Esophagus muscularis mucosa (tissue), 4 donors: ENCODE results near the gene UBL4A. TPM values are rescaled to one million over a fixed set of nuclear protein-coding genes. Genes with fewer than 3 reads are reported as not detected.
A peak's percentile ranks its signal among the peaks of the same experiment; 100 is the strongest.

Experiments used
- DNase-seq: peaks from one replicate; pipeline ENCODE4 v3.0.0-alpha.2; 2017; ENCODE audit errors: extremely low spot score
- H3K27ac ChIP-seq, 4 donors: fragments of 200-600 bp; sonication (generic); replicated peaks in 1 of 4; 1 replicate in 3 of 4; 2 replicates in 1 of 4; pipeline ENCODE4 v1.5.1; 2016 to 2019; ENCODE audit warnings: mild to moderate bottlenecking in 1 of 4
- H3K27me3 ChIP-seq, 4 donors: fragments of 200-600 bp; sonication (generic); one replicate each; pipeline versions ENCODE4 v1.5.1 to v1.6.0; 2016 to 2019
- H3K36me3 ChIP-seq, 4 donors: fragments of 200-600 bp; sonication (generic); one replicate each; pipeline ENCODE4 v1.5.1; 2016 to 2019
- H3K4me1 ChIP-seq, 4 donors: fragments of 200-600 bp; sonication (generic); one replicate each; pipeline ENCODE4 v1.5.1; 2016 to 2019
- H3K4me3 ChIP-seq, 4 donors: fragments of 200-600 bp; sonication (generic); 1 replicate in 2 of 4; 2 replicates in 2 of 4; pipeline ENCODE4 v1.5.1; 2016 to 2019; ENCODE audit warnings: mild to moderate bottlenecking in 4 of 4, moderate library complexity in 1 of 4
- H3K9me3 ChIP-seq, 4 donors: fragments of 200-600 bp; sonication (generic); 1 replicate in 3 of 4; 2 replicates in 1 of 4; pipeline ENCODE4 v1.5.1; 2016 to 2019
- EP300 ChIP-seq: sonication (generic); formaldehyde crosslinking; IDR thresholded peaks from one replicate; pipeline ENCODE4 v1.6.1; 2017; ENCODE audit warnings: antibody characterized with exemption
- POLR2A ChIP-seq: fragments of 450-650 bp; IDR thresholded peaks from one replicate; pipeline ENCODE4 v1.6.1; 2017; ENCODE audit warnings: antibody characterized with exemption, moderate library complexity, mild to moderate bottlenecking, low read depth
- POLR2AphosphoS5 ChIP-seq, 2 donors: sonication (generic); formaldehyde crosslinking; IDR thresholded peaks; one replicate each; pipeline ENCODE4 v1.6.1; 2017; ENCODE audit warnings: antibody characterized with exemption in 2 of 2
- WGBS: methylation state at CpG from one replicate; pipeline ENCODE4 v1.1.5; 2018; 5-methylcytosine and 5-hydroxymethylcytosine counted together
- intact Hi-C: fragments of 100-400 bp; cut with DNase I; formaldehyde crosslinking; loops from one replicate; pipeline ENCODE4 v1.15.1; 2023
- total RNA-seq, 4 donors: library from RNA; depleted of rRNA; stranded (reverse); fragments of >200 nt; gene quantifications; one replicate each; pipeline versions ENCODE4 v1.1.0 to v1.2.1, GENCODE V29; 2016
- TF ChIP-seq, protein P1 (sequence below), 3 experiments: fragments of 200-600 bp in 2 of 3; fragments of 450-650 bp in 1 of 3; sonication (generic) in 2 of 3; IDR thresholded peaks; one replicate each; pipeline ENCODE4 v1.5.1; 2017 to 2019; ENCODE audit warnings: antibody characterized with exemption in 3 of 3, mild to moderate bottlenecking in 2 of 3, moderate library complexity in 1 of 3

The UBL4A gene
- total RNA-seq, 4 donors from 2014 or later: 41.7 to 75.8 (median 57.9) TPM

GRCh38 chrX:154463611-154464220 is 22.7 kb downstream of the UBL4A start:
- Histone ChIP-seq H3K4me3 (no peak overlapping the region), H3K27me3 (no peaks in the 10 kb centered on the region), H3K4me1 (peaks cover 0 to 18% (median 15%) of the 10 kb centered on the region in 4 donors), H3K9me3 (no peaks in the 10 kb centered on the region), H3K36me3 (peaks cover 0 to 66% (median 45%) of the 10 kb centered on the region in 4 donors), H3K27ac (no peak overlapping the region)
- WGBS: 90% methylated on average over 7 of the region's 36 CpGs
- no peak for DNase-seq
- TF ChIP-seq, protein P1, sequence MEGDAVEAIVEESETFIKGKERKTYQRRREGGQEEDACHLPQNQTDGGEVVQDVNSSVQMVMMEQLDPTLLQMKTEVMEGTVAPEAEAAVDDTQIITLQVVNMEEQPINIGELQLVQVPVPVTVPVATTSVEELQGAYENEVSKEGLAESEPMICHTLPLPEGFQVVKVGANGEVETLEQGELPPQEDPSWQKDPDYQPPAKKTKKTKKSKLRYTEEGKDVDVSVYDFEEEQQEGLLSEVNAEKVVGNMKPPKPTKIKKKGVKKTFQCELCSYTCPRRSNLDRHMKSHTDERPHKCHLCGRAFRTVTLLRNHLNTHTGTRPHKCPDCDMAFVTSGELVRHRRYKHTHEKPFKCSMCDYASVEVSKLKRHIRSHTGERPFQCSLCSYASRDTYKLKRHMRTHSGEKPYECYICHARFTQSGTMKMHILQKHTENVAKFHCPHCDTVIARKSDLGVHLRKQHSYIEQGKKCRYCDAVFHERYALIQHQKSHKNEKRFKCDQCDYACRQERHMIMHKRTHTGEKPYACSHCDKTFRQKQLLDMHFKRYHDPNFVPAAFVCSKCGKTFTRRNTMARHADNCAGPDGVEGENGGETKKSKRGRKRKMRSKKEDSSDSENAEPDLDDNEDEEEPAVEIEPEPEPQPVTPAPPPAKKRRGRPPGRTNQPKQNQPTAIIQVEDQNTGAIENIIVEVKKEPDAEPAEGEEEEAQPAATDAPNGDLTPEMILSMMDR (IDR thresholded peaks at IDR 0.05): no peak
- TF ChIP-seq EP300 (no peak), POLR2A (no peak), POLR2AphosphoS5 (IDR thresholded peaks at IDR 0.05) (no peak)
- intact Hi-C loops: no loop called here

DNA sequence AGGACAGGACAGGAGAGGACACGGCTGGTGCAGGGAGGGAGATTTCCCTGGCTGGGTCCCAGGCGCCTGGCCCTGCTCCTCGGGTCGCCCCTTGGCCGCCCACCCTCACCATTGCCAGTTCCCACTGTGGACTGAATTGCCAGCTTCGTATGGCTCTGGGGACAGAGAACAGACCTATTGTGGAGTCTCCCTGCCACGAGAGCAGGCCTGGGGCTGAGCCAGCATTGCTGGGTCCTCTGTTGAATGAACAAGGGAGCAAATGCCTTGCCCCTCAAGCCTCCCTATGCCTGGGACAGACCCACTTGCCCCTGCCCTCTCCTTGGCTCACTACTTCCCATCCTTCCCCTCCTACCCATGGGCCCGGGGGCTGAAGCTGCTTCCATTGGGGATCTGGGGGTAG is 24.0 kb downstream of the UBL4A start:
- no peak for DNase-seq
- Histone ChIP-seq H3K27me3 (no peaks in the 10 kb centered on the region), H3K4me3 (no peak overlapping the region), H3K36me3 (peaks cover 0 to 53% (median 33%) of the 10 kb centered on the region in 4 donors), H3K4me1 (peaks cover 0 to 21% (median 17%) of the 10 kb centered on the region in 4 donors), H3K9me3 (no peaks in the 10 kb centered on the region), H3K27ac (no peak overlapping the region)
- WGBS: 40% methylated on average over 1 of the region's 8 CpGs
- intact Hi-C loops: no loop called here
- TF ChIP-seq, protein P1 (IDR thresholded peaks at IDR 0.05): no peak
- no peak for TF ChIP-seq EP300
- no peak for TF ChIP-seq POLR2A
- TF ChIP-seq POLR2AphosphoS5 (IDR thresholded peaks at IDR 0.05): no peak

GRCh38 chrX:154460326-154460725 is 26.1 kb downstream of the UBL4A start:
- no peak overlapping the region for H3K4me3 ChIP-seq
- H3K27ac ChIP-seq: no peak overlapping the region
- intact Hi-C loops: no loop called here
- no peak for DNase-seq
- peaks cover 0 to 33% (median 15%) of the 10 kb centered on the region in 4 donors for H3K36me3 ChIP-seq
- 85% methylated on average over 8 of the region's 26 CpGs for WGBS
- no peaks in the 10 kb centered on the region for H3K27me3 ChIP-seq
- H3K4me1 ChIP-seq: peaks cover 0 to 21% (median 17%) of the 10 kb centered on the region in 4 donors
- no peaks in the 10 kb centered on the region for H3K9me3 ChIP-seq
- TF ChIP-seq, protein P1 (IDR thresholded peaks at IDR 0.05): no peak
- TF ChIP-seq EP300 (no peak), POLR2AphosphoS5 (IDR thresholded peaks at IDR 0.05) (no peak), POLR2A (no peak)

GRCh38 chrX:154459832-154460231 is 26.6 kb downstream of the UBL4A start:
- Histone ChIP-seq H3K4me1 (peaks cover 0 to 21% (median 17%) of the 10 kb centered on the region in 4 donors), H3K9me3 (no peaks in the 10 kb centered on the region), H3K4me3 (peak overlapping the region; percentile 59 to 72 (median 63)), H3K27ac (peak overlapping the region in 1 of 4 donors; percentile 75), H3K27me3 (no peaks in the 10 kb centered on the region), H3K36me3 (peaks cover 0 to 29% (median 12%) of the 10 kb centered on the region in 4 donors)
- no peak for TF ChIP-seq POLR2AphosphoS5 (IDR thresholded peaks at IDR 0.05)
- TF ChIP-seq, protein P1 (IDR thresholded peaks at IDR 0.05): no peak
- TF ChIP-seq EP300: no peak
- TF ChIP-seq POLR2A: no peak
- DNase-seq: no peak
- 74% methylated on average over 10 of the region's 14 CpGs for WGBS
- intact Hi-C loops: no loop called here
